Activated CD4-positive, alpha-beta T cell treated with anti-CD3 and anti-CD28 coated beads, Interleukin-2, amount 50 U/mL, for 48 hours (primary cell): ENCODE measurements around the gene AOX1.
"Not testable (repeated sequence)": the region's sequence is repeated elsewhere in the genome, so short reads cannot be mapped to it uniquely, and the experiment has no call there.

Experiments
- DNase-seq, 2 experiments: peaks; one replicate each; pipeline ENCODE4 v3.0.0-alpha.2; 2020

The AOX1 gene

GRCh38 chr2:200631287-200631686 lies 45.5 kb downstream of the AOX1 start:
- DNase-seq, result no peak

- DNase-seq, result no peak
Observed at GRCh38 chr2:200634231-200634964, 48.6 kb downstream of the AOX1 start.

- DNase-seq, result no peak
Observed at GRCh38 chr2:200635251-200635650, 49.4 kb downstream of the AOX1 start.

GRCh38 chr2:200637901-200638300 lies 52.1 kb downstream of the AOX1 start:
- DNase-seq, result no peak

- no peak for DNase-seq
Observed at GRCh38 chr2:200640176-200640575, 54.4 kb downstream of the AOX1 start.

GRCh38 chr2:200640901-200641300 lies 55.1 kb downstream of the AOX1 start:
- no peak for DNase-seq

- not testable (repeated sequence) for DNase-seq
Observed at GRCh38 chr2:200648518-200649281, 62.9 kb downstream of the AOX1 start.

GRCh38 chr2:200649724-200650123 lies 63.9 kb downstream of the AOX1 start:
- no peak for DNase-seq

GRCh38 chr2:200650195-200650594 lies 64.4 kb downstream of the AOX1 start:
- no peak for DNase-seq

GRCh38 chr2:200652158-200652557 lies 66.3 kb downstream of the AOX1 start:
- no peak for DNase-seq

GRCh38 chr2:200653021-200653420 lies 67.2 kb downstream of the AOX1 start:
- no peak for DNase-seq

GRCh38 chr2:200654823-200655222 lies 69.0 kb downstream of the AOX1 start:
- no peak for DNase-seq

GRCh38 chr2:200655918-200656580 lies 70.2 kb downstream of the AOX1 start:
- DNase-seq, result no peak

GRCh38 chr2:200658278-200658864 lies 72.6 kb downstream of the AOX1 start:
- DNase-seq, result no peak

- DNase-seq, result no peak
Observed at GRCh38 chr2:200659410-200659809, 73.6 kb downstream of the AOX1 start.

- no peak for DNase-seq
Observed at GRCh38 chr2:200661477-200661876, 75.7 kb downstream of the AOX1 start.

GRCh38 chr2:200662727-200663126 lies 76.9 kb downstream of the AOX1 start:
- no peak for DNase-seq

- DNase-seq, result no peak
Observed at GRCh38 chr2:200664770-200665494, 79.1 kb downstream of the AOX1 start.

GRCh38 chr2:200665626-200666453 lies 80.0 kb downstream of the AOX1 start:
- DNase-seq, result no peak

GRCh38 chr2:200667413-200667812 lies 81.6 kb downstream of the AOX1 start:
- no peak for DNase-seq

GRCh38 chr2:200668478-200668877 lies 82.7 kb downstream of the AOX1 start:
- no peak for DNase-seq

GRCh38 chr2:200669308-200669707 lies 83.5 kb downstream of the AOX1 start:
- DNase-seq, result no peak
